NCI-H2107 treated with DMSO at 0.1 percent for 48 hours (cell line): Measurements from ENCODE around the gene NATD1.

Experiments used
- DNase-seq: peaks from one replicate; lab custom pipeline; 2025; ENCODE audit not compliant: unreplicated experiment; lab: John Stamatoyannopoulos, UW

NATD1 gene

DNA sequence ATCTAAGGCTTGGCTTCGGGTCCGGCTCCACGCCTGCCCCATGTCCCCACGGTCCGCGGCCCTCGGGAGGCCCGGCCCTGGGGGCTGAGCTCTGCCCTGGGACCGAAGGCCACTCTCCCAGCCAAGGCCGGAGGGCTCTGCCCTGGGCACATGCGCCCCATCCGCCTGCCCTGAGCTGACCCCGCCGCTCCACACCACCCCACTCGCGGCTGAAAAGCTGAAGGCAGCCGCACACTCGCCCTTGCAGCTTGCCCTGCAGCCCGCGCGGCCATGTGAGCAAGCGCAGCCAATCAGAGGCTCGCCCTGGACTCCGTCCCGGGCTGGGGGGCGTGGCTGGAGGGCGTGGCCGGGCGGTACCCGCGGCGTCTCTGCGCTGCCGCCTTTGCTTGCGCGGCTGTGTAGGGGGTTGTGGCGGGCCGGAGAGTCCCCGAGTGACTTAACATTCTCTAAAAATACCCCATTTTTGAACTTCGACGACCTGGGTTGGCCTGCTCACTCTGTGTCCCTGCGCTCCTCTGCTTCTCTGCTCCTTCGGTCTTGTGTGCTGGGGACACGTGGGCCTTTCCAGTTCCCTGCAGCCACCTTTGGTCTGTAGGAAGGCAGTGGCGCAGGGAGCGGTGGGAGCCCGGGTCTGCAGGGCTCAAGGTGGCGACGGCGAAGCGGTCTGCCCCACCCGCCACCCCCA, 22.5 kb upstream of the NATD1 start:
- DNase-seq, result no peak

DNA sequence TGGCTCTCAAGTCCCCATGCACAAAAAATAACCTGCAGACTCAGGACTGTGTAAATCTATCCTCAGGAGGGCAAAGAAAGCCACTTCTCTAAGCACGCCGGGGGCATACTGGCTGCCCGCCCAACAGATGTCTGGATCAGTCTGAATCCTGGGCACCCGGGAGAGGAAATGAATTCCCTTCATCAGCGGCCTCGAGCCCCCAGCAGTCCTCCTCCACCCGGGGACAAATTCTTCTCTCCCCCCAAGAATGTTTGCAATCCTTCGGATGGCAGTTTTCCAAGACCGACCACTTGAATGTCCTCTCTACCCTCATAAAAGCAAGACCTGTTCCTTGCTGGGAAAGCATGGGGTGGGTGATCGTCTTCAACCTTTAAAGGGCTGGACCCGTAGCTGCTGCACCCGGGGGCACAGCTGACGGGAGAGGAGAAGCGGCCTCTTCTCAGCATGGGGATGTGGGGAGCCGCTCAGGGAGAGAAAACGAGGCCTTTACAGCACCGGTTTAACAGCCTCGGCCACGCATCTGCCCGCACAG, 21.9 kb upstream of the NATD1 start:
- DNase-seq, result no peak

DNA sequence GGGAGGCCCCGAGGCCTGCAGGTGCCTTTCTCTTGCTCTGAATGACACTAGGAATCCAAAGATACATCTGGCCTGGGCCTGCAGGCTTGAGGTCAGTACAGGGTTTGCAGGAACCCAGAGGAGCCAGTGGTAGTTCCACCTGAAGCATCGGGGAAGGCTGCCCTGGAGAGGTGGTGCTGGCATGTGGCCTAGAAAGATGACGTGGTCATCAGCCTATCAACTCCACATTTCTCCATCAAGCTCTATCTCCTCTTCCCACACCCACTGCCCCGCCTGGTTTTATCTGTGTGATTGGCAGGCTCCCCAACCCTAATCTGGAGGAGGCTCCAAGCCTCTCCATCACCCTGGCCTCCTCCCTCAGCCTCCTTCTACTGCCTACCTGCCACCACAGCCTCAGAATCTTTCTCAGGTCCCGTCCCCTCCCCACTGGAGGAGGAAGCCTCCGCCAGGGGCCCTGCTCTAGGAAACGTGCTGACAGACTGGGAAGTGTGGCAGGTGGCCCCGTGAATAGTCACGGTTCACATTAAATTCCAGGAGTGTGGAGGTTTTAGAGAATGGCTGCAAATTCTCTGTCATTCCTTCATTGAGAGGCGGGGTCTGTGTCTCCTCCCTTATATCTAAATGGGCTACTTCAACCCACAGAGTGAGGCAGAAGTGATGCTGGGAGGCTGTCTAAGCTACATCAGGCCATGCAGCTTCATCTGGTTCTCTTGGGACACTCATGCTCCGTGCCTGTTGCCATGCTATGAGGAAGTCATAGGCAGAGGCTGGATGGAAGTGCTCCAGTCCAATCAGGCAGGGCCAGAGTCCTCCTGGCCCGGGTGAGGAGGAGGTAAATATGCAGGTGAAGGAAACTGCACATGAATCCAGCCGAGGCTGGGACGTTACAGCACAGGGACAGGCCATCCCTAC, 19.9 kb upstream of the NATD1 start:
- no peak for DNase-seq

DNA sequence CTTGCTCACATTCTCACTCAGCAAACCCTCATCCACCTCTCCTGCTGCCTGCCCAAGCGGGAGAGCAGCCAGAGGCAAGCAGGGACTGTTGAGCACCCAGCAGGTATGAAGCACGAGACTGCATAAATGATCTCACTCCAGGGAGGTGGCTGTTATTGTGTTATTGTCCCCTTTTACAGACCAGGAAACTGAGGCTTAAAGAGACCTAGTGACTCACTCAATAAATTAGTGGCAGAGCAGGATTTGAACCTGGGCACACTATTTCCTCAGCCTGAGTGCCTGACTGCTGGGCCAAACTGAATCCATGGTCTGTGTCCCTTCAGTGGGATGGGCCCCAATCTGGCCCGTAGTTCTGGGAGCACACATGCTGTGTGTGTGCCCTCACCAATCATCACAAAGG, 19.0 kb upstream of the NATD1 start:
- DNase-seq, result no peak

DNA sequence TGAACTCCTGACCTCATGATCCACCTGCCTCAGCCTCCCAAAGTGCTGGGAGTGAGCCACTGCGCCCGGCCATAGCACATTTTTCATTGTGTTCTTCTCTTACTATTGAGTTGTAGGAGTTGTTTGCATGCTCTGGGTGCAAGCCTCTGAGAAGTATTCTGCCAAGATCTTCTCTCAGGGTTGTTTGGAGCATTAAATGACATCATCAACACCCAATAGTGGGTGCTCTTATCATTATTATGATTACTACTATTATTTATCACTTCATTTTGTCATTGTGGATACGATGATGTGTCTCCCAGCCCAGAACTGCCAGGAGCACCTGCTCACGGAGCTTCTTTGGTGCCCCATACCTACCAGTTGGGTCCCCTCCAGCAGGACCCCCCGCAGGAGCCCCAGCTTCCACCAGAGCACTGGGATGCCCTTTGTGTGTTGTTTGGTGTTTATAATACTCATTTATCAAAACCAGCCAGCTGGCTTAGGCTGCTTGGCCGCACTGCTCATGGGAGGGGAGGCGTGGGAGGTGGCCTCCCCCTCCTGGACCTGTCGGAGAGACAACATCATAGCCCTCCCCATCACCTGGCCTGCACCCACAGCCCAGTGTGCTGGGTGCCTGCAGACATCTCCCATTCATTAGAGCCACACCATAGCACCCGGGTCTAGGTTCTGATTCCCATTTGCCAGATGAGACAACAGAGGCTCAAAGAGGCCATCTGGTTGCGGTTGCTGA, 18.4 kb upstream of the NATD1 start:
- no peak for DNase-seq

DNA sequence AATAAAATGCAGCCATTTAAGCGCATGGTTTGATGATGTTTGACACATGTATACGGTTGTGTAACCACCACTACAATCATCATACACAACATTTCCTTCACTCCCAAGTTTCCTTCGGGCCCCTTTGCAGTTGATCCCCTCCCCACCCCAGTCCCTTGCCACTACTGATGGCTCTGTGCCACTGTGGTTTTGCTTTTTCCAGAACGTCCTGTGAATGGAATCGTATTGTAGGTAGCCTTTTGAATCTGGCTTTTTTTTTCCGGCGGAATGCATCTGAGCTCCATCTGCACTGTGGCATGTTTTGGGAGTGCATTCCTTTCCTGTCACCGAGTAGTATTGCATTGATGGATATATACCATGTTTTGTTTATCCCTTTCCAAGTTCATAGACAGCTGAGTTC, 16.2 kb upstream of the NATD1 start:
- no peak for DNase-seq

DNA sequence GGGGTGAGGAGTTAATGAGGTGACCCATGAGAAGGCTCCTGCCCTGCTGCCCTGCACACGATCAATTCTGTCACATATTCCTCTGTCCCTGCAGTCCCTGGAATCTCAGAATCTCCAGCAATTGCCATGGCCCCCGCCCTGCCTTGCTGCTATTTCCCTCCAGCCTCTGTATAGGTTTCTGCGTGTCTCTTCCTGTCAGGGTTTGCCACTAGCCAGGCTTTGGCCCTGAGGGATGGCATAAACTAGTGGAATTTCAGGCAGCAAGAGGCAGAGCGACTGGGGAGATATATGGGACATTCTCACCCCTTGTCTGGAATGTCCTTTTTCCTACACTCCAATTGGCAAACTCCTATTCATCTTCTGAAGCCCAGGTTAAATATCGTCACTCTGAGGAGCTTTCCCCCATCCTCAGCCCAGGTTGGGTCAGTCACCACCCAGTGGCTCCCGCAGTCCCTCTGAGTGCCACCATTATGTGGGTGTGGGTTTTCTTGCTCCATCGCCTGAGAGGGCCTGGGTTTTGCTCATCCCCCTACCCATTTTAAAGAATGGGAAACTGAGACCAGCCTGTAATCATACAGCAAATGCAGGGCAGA, 15.5 kb upstream of the NATD1 start:
- no peak for DNase-seq

DNA sequence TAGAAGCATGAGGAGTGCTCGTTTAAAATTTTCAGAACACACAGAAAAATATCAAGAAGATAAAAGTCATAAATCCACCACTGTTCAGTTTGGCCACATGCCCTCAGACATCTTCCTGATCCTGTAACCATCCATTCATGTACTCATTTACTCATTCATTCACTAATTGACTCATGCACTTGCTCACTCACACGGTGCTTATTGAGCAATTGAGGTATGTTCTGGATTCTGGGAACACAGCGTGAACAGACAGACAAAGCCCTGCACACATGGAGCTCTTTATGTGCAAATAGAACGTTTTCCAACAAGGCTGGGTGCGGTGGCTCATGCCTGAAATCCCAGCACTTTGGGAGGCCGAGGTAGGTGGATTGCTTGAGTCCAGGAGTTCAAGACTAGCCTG, 10.2 kb upstream of the NATD1 start:
- no peak for DNase-seq

DNA sequence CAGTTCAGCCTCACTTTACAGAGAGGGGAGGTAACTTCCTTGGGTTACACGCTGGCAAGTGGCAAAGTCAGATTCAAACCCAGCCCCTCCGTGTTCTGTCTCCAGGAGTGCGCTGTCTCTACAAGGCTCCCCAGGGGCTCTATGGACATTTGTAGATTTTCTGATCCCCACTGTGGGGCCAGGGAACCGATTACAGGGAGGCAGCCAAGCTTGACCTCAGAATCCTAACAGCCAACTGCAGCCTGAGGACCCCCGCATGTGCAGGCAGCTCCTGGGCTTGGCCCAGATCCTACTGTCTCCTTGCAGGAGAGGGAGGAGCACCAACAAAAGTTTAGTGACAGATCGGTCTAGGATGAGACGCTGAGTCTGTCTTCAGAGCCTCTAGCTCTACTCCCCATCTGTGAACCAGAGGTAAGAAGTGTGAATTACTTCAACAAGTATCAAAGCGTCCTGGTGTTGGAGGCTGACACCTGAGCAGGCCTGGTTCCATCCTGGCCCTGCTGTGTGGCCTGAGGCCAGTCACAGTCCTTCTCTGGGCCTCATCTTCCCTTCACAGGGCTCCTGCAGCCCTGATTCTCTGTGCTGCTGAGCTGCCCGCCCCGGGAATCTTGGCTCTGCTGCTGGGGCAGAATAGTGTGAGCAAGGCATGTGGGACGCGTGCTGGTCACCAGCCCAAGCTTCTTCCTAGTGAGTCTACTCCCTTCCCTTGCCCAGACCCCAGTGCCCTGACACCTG, 9.2 kb upstream of the NATD1 start:
- no peak for DNase-seq

DNA sequence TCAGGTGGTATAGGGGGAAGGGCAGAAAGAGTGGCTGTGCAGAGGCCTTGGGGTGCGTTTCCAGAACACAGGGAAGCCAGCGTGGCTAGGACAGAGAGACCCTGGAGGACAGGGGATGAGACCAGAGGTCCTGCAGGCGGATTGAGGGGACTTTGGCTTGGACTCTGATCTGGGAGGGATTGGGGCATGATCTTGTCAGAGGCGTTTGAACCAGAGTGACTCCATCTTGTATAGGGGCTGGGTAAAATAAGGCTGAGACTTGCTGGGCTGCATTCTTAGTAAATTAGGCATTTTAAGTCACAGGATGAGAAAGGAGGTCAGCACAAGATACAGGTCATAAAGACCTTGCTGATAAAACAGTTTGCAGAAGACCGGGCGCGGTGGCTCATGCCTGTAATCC, 5.4 kb upstream of the NATD1 start:
- no peak for DNase-seq

DNA sequence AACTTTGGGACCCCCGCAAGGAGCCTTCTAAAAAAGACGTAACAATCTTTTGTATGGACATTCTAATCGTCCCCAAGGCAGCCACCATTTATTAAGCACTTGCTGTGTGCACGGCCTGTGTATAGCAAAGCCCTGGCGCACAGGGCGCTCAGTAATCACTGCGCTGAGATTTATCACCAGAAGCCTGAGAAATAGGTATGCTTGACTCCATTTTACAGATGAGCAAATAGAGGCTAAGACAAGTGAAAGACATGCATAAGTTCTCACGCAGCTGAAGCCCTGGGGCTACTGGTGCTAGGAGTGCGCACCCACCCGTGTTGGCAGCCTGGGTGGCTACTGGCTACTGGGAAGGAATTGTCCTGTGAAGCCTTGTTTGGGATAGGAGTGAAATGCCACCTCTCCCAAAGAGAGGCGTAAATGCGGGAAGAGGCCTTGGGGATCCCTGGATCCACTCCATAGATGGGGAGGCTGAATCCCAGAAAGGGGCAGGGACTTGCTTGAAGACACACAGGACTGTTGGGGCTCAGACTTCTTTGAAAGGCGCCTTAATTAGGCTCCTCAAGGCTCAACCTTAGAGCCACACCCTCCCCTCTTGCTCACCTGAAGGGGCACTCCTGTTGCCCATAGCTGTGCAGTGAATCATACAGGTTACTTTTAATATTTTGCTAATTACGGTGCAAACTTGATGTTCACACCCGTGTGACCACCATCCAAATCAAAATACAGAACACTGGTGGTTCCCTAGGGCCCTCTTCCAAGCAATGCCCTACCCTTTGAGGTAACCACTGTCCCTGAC, 634 bp upstream of the NATD1 start:
- DNase-seq, result no peak

DNA sequence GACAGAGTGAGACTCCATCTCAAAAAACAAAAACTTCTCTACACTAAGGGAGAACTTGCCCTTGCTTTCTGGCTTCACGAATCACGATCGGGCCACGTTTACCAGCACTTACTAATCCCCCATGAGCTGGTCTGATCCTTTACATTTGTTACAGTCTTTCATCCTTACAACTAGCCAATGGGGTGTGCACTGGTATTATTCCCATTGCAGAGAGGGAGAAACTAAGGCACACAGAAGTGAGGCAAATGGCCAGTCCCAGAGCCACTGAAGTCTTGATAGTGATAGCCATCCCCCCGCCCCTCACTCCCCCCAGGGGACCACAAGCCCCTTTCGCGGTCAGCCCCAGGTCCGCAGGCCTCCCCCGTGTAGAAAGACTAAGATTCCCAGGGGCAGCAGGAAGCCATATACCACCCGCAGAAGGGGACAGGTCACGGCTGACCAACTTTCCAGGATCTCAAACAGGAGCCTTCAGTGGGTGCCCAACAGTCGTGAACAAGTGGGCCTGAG, 868 bp downstream of the NATD1 start:
- DNase-seq, result no peak

DNA sequence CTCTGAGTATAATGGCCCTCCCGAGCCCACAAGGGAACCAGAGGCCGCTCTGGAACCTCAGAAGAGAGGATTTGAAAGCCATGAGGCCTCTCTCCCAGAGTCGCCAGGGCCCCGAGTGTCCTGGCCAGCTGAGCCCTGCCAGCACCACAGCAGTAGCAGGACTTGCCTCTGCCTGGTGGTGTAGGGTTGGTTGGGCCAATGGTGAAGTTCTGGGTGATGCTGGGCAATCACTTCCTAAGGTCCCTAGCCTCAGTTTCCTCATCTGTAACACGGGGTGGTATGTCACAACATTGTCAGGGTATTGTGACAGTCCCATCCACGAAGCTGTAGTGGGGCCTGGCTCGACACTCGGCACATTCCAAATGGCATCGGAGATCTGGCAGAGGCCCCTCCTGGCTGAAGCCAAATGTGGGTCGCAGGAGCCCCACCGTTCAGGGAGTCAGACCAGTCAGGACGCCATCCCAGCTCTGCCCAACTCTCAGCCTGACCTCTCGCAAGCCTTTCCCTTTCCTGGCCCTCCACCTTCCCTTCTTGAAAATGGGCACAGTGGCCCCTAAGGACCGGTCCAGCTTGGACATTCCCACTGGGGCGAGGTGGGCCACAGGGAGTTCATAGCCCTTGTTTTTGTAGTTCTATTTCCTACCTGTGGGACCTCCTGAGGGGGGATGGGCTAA, 1.7 kb downstream of the NATD1 start:
- DNase-seq, result no peak

DNA sequence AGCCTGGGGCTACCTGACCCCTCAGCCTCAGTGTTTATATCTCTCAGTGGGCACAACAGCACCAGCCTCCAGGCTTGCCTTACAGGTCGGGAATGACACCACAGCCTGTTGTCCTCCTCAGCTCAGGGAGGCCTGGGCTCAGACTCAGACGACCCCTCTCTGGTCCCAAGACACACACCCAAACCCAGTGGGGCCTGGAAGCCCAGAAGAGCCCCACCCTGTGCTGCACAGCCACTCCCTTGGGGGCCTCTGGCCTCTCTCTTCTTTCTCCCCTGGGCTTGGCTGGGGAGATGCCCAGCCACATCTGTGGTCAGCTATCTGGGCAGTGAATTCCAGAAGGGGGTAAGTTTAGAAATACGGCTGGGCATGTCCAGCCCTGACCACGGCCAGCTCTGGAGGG, 2.4 kb downstream of the NATD1 start:
- DNase-seq, result no peak

DNA sequence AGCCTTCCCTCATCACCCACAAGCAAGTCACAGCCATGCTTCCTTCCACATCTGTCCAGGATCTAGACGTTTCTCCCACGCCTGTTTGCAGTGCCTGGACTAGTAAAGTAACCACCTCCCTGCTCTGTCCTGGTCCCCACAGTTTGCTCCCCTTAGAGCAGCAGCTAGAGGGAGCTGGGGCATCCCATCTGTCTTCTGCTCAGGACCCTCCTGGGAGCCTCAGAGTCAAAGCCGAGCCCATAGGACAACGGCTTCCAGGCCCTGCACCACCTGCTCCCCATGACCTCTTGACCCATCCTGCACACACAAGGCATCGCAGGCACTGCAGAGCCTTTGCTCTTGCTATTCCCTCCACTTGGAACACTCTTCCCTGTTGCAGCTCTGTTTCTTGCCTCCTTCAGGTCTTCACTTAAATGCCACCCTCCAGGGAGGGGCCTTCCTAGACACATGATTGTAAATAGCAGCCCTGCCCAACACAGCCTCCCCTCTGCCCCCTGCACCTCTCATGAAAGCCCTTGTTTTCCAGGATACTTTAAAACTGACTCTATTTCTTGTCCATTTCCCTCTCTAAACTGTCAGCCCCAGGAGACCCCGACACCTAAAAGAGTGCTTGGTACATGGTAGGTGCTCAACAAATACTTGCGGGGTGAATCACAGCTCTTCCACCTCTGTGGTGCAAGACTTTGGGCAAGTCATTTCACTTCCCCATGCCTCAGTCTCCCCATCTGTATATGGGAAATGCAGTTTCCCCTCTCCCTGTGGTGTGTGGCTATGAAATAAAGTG, 3.1 kb downstream of the NATD1 start:
- no peak for DNase-seq

DNA sequence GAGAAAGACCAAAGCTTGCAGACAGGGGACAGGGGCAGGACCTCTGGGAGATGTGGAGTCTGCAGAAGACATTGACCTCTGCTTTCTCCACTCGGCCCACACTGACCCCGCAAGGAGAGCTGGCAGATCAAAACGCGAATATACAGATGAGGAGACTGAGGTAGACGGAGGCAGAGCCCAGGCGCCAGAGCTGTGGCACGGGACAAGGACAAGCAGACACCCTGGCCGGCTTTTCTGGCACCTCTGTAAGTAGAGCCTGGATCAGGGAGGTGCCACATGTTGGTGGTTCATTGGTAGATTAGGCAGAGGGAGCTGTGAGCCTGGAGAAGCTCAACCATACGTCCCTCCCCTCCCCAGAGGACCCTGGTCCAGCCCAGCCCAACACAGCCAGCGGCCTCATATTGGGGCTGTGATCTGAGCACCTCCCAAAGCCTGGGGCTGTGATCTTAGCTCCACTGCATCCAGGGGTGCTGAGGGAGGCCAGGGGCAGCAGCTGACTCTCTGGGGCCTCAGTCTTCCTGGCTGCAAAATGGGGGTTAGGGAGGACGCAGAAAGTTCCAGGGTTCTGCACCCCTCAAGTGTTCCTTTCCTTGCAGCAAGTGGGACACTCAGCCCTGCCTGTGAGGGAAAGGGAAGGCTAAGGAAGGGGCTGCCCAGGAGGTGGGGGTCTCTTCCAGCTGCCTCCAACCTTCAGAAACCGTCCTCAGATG, 4.0 kb downstream of the NATD1 start:
- DNase-seq, result no peak

DNA sequence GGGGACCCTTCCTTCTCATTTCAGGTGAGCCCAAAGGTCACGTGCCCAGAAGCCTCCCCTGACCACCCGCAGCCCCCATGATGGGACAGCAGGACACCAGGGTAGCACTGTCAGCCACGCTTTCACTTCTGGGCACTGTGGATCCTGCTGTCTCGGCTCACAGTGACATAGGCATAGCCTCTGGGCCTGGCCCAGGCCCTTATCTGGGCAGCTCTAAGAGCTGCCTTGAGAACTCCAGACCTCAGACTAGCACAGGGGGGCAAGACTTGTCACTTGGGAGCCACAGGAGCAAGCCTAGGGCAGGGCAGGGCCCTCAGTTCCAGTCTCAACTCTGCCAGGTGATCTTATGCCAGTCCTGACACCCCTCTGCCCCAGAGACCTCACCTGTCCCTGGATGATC, 4.7 kb downstream of the NATD1 start:
- no peak for DNase-seq
